Measurements from ENCODE around the gene MYDGF. TPM values are rescaled to one million over a fixed set of nuclear protein-coding genes. Genes with fewer than 3 reads are reported as not detected.

The MYDGF gene
- polyA plus RNA-seq, 3 donors = 64.6 to 165 (median 160) TPM

DNA sequence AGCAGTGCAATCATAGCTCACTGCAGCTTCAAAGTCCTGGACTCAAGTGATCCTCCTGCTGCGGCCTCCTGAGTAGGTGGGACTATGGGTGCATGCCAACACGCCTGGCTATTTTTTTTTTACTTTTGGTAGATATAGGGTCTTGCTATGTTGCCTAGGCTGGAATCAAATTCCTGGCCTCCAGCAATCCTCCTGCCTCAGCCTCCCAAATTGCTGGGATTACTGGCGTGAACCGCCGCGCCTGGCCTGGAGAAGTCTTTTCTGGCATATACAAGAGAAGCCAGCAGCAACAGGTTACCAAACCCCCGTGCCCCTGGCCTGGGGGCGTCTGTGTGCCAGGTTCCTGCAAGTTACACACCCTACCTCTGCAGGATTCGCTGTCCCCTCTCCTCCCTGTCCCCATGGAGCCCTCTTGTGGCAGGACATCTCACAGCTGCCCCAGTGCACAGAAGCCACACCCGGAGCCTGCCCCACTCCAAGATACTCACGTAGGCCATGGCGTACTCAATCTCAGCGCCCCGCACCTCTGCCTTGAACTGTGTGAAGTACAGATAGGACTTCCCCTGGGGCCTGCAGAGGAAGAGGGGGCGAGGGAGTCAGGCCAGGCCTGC is 9.9 kb downstream of the MYDGF start:
- Histone ChIP-seq H4K20me1 (ENCODE audit: insufficient read depth, low read length) (peaks cover 54% of the 10 kb centered on the region), H3K4me1 (ENCODE audit: control insufficient read depth in 1 of 2, insufficient read depth in 2 of 2, low read length in 2 of 2) (no peaks in the 10 kb centered on the region), H2AFZ (ENCODE audit: insufficient read depth, low read depth, low read length, poor library complexity, severe bottlenecking) (no peak overlapping the region), H3K27me3 (ENCODE audit: control insufficient read depth in 2 of 2, insufficient read depth in 2 of 2, low read length in 2 of 2) (no peaks in the 10 kb centered on the region), H3K36me3 (replicated peaks in 1 of 2; ENCODE audit: control insufficient read depth in 1 of 2, insufficient read depth in 2 of 2, low read length in 2 of 2) (peaks cover 86 to 89% of the 10 kb centered on the region in 2 donors), H3K4me2 (replicated peaks; ENCODE audit: extremely low read depth, low read length, poor library complexity, severe bottlenecking) (no peak overlapping the region), H3K27ac (ENCODE audit: low read depth in 1 of 2, low read length in 2 of 2) (no peak overlapping the region), H3K9me3 (replicated peaks in 1 of 2; ENCODE audit: control insufficient read depth in 1 of 2, insufficient read depth in 1 of 2, low read length in 2 of 2) (no peaks in the 10 kb centered on the region), H3K79me2 (ENCODE audit: insufficient read depth, low read length) (peaks cover 14% of the 10 kb centered on the region), H3K9ac (ENCODE audit: insufficient read depth, low read length, poor library complexity, severe bottlenecking) (no peak overlapping the region), H3K4me3 (replicated peaks in 1 of 3; ENCODE audit: low read depth in 2 of 3, low read length in 3 of 3) (no peak overlapping the region)
- intact Hi-C loops (cut with micrococcal nuclease) = no loop called here
- DNase-seq = no peak
- H3K27ac Mint-ChIP-seq = no peak overlapping the region
- no peaks in the 10 kb centered on the region for H3K4me1 Mint-ChIP-seq
- H3K36me3 Mint-ChIP-seq = peaks cover 71 to 92% of the 10 kb centered on the region in 2 donors
- no peak overlapping the region for H3K4me3 Mint-ChIP-seq
- H3K9me3 Mint-ChIP-seq = no peaks in the 10 kb centered on the region
- H3K27me3 Mint-ChIP-seq (ENCODE audit: low read depth in 3 of 3) = peaks cover 0 to 4% (median 0%) of the 10 kb centered on the region in 3 donors
- TF ChIP-seq, protein P1, sequence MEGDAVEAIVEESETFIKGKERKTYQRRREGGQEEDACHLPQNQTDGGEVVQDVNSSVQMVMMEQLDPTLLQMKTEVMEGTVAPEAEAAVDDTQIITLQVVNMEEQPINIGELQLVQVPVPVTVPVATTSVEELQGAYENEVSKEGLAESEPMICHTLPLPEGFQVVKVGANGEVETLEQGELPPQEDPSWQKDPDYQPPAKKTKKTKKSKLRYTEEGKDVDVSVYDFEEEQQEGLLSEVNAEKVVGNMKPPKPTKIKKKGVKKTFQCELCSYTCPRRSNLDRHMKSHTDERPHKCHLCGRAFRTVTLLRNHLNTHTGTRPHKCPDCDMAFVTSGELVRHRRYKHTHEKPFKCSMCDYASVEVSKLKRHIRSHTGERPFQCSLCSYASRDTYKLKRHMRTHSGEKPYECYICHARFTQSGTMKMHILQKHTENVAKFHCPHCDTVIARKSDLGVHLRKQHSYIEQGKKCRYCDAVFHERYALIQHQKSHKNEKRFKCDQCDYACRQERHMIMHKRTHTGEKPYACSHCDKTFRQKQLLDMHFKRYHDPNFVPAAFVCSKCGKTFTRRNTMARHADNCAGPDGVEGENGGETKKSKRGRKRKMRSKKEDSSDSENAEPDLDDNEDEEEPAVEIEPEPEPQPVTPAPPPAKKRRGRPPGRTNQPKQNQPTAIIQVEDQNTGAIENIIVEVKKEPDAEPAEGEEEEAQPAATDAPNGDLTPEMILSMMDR (IDR thresholded peaks at IDR 0.05) = no peak
- 92% methylated on average over 13 of the region's 15 CpGs for WGBS (ENCODE audit: insufficient coverage)

DNA sequence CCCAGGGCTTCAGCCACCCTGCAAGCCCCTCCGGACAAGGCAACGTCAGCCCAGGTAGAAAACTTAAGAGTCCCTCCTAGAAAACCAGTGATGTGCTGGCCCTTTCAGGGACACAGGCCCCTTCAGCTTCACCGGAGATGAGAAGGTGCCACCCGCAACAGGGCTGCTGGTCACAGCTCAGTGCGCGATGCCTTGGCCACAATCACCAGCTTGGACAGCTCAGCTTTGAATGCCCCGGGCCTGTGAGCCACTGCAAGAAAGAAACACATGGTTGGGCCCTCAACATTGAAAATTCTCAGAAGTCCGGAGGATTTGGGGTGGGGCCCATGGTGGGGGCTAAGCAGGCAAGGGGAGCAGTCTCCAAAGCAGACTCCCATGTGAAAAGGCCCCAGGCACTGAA is 12.3 kb downstream of the MYDGF start:
- peaks cover 69 to 93% of the 10 kb centered on the region in 2 donors for H3K36me3 Mint-ChIP-seq
- DNase-seq = no peak
- TF ChIP-seq, protein P1 (IDR thresholded peaks at IDR 0.05) = no peak
- Histone ChIP-seq H3K36me3 (replicated peaks in 1 of 2; ENCODE audit: control insufficient read depth in 1 of 2, insufficient read depth in 2 of 2, low read length in 2 of 2) (peaks cover 79 to 90% of the 10 kb centered on the region in 2 donors), H3K9ac (ENCODE audit: insufficient read depth, low read length, poor library complexity, severe bottlenecking) (no peak overlapping the region), H2AFZ (ENCODE audit: insufficient read depth, low read depth, low read length, poor library complexity, severe bottlenecking) (no peak overlapping the region), H3K27me3 (ENCODE audit: control insufficient read depth in 2 of 2, insufficient read depth in 2 of 2, low read length in 2 of 2) (no peaks in the 10 kb centered on the region), H3K27ac (ENCODE audit: low read depth in 1 of 2, low read length in 2 of 2) (no peak overlapping the region), H3K4me3 (replicated peaks in 1 of 3; ENCODE audit: low read depth in 2 of 3, low read length in 3 of 3) (no peak overlapping the region), H3K4me2 (replicated peaks; ENCODE audit: extremely low read depth, low read length, poor library complexity, severe bottlenecking) (no peak overlapping the region), H3K79me2 (ENCODE audit: insufficient read depth, low read length) (no peaks in the 10 kb centered on the region), H3K9me3 (replicated peaks in 1 of 2; ENCODE audit: control insufficient read depth in 1 of 2, insufficient read depth in 1 of 2, low read length in 2 of 2) (no peaks in the 10 kb centered on the region), H4K20me1 (ENCODE audit: insufficient read depth, low read length) (peaks cover 38% of the 10 kb centered on the region), H3K4me1 (ENCODE audit: control insufficient read depth in 1 of 2, insufficient read depth in 2 of 2, low read length in 2 of 2) (no peaks in the 10 kb centered on the region)
- intact Hi-C loops (cut with micrococcal nuclease) = no loop called here
- peak overlapping the region in 1 of 7 donors; percentile 15 for H3K27ac Mint-ChIP-seq
- H3K4me3 Mint-ChIP-seq = no peak overlapping the region
- peaks cover 0 to 4% (median 0%) of the 10 kb centered on the region in 3 donors for H3K27me3 Mint-ChIP-seq (ENCODE audit: low read depth in 3 of 3)
- peaks cover 4% of the 10 kb centered on the region for H3K4me1 Mint-ChIP-seq
- 92% methylated on average over 8 of the region's 8 CpGs for WGBS (ENCODE audit: insufficient coverage)
- H3K9me3 Mint-ChIP-seq = no peaks in the 10 kb centered on the region
